GM21825 (cell line): Measurements from ENCODE around the gene PCDH15.

Source experiments
- ATAC-seq: cut with Tn5 transposase; IDR thresholded peaks from one replicate; pipeline ENCODE4 v1.9.1; 2021; ENCODE audit warnings: mild to moderate bottlenecking, moderate library complexity; ENCODE audit not compliant: unreplicated experiment

Gene PCDH15

GRCh38 chr10:54708591-54708990 is 92.4 kb downstream of the PCDH15 start:
- no peak for ATAC-seq

DNA sequence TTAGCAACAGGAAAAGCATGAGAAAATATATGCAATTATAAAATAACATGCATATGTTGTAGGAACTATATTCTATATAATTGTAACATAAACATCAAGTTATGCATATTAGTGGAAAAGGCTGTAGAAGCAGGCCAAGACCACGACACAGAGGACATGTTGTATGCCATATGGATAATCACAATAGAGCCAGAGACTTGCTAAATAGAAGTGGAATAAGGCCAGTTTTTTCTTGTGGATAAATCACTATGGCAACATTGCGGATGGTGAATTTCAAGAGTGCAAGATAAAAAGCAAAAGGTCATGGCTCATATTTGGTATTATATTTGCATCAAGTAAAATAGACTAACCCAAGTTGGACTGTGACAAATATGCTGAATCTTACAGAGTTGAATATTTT is 93.0 kb downstream of the PCDH15 start:
- no peak for ATAC-seq

DNA sequence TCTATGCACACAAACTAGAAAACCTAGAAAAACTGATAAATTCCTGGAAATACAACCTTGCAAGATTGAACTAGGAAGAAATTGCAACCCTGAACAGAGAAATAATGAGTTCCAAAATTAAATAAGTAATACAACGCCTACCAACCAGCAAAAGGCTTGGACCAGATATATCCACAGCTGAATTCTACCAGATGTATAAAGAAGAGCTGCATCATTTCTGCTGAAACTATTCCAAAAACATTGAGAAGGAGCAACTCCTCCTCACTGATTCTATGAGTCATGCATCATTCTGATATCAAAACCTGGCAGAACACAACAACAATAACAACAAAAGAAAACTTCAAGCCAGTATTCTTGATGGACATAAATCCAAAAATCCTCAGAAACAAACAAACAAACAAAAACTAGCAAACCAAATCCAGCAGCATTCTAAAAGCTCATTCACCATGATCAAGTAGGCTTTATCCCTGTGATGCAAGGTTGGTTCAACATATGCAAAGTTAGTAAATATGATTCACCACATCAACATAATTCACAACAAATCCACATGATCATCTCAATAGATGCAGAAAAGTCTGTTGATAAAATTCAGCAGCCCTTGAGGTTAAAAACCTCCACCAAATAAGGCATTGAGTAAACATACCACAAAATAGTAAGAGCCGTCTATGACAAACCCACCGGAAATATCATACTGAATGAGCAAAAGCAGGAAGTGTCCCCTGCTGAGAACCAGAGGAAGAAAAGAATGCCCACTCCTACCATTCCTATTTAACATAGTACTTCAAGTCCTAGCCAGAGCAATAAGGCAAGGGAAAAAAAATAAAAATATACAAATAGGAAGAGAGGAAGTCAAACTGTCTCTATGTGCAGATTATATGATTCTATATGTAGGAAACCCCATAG is 98.2 kb downstream of the PCDH15 start:
- no peak for ATAC-seq

- no peak for ATAC-seq
Measured at GRCh38 chr10:54691331-54691730, 109.7 kb downstream of the PCDH15 start.

DNA sequence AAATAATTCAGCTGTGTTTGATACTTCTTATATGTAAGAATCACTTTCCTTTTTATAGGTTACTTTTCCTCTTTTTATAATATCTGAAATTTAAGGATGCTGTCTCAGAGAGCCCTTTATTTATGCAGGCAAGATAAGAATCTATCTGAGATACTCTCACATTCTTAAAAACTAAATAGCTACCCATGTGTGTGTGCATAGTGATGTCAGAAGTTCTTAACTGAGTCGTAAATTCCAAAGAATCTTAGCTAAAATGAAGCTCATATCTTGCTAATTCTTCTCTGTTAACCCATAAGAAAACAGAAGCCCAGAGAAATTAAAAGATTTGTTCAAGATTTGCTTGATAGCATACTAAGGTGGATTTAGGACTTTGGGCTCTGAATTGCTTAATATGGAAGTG is 118.5 kb downstream of the PCDH15 start:
- no peak for ATAC-seq

GRCh38 chr10:54681136-54681535 is 119.9 kb downstream of the PCDH15 start:
- no peak for ATAC-seq

- no peak for ATAC-seq
Measured at GRCh38 chr10:54667136-54667535, 133.9 kb downstream of the PCDH15 start.

- ATAC-seq, result no peak
Measured at GRCh38 chr10:54666192-54666591, 134.8 kb downstream of the PCDH15 start.

GRCh38 chr10:54665095-54665494 is 135.9 kb downstream of the PCDH15 start:
- no peak for ATAC-seq

- no peak for ATAC-seq
Measured at GRCh38 chr10:54660397-54660796, 140.6 kb downstream of the PCDH15 start.

DNA sequence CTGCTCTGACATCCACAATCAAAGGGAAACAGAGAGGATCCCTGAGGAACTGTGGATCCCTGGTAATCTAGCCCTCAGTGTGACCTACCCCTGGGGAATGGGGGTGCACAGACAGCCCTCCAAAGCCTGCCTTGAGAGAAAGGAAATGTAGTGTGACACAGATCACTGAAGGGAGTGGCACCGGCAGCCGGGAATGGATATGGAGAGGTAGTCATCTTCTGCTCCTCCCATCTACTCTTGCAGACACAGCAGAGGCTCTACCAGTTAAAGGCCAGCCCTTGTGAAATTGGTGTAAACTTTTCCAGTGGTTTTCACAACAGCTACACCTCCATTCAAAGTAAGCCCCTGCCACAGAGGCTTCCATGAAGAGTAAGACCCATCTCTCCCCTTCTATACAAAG is 144.4 kb downstream of the PCDH15 start:
- no peak for ATAC-seq

GRCh38 chr10:54653518-54653917 is 147.5 kb downstream of the PCDH15 start:
- ATAC-seq, result no peak

DNA sequence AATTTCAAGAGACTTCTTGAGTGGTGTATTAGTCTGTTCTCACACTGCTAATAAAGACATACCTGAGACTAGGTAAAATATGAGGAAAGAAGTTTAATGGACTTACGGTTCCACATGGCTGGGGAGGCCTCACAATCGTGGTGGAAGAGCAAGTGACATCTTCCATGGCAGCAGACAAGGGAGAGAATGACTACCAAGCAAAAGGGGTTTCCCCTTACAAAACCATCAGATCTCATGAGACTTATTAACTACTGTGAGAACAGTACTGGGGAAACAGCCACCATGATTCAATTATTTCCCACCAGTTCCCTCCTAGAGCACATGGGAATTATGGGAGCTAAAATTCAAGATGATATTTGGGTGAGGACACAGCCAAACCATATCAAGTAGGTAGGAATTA is 150.5 kb downstream of the PCDH15 start:
- no peak for ATAC-seq

- ATAC-seq, result no peak
Measured at GRCh38 chr10:54622017-54622416, 179.0 kb downstream of the PCDH15 start.

DNA sequence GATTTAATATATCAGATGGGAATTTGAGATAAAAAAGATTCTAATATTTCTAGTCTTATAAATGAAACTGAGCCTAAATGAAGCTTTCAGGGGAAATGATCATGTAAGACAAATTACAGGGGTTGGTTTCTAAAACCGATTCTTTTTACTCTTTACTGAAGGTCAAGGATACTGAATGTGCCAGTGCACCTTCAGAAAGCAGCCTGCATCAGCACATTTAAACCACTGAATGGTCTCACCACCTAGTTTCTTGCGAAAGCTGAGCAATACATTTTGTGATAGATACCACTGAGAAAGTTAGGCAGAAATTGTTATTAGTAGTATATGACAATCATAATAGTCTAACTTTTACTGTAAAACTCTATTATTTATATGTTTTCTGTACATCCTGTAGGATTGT is 180.7 kb downstream of the PCDH15 start:
- no peak for ATAC-seq

DNA sequence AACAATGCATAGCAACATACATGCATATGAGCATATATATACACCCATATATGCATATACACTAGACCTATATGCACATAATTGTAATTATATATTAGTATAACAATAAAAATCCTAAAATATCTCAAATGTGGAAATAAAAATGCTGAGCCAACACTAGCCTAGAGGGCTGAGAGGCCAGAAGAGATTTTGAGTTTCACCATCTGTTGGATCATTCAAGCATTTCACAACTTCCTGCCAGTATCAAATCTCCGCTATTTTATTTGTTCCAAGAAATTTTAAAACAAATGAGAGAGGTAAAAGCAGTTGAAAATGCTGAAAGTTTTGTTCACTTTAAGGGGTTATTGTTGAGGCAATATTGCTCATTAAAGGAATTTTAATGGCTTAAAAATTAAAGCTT is 187.0 kb downstream of the PCDH15 start:
- no peak for ATAC-seq

DNA sequence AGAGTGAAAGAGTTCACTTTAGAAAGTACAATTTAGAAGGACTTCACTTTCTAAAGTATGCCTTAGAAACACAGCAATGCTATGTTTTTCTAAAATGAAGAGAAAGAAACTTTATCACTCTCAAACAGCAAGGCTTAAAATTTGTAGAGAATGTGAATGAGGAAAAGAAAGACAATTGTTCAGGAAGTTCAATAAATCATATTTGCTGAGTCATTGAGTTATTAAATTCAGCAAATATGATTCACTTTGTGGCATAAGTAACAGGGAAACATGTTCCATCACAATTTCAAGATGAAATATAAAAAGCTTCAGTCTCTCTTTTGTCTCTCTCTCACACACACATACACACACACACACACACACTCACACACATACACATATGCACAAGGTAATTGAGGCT is 187.9 kb downstream of the PCDH15 start:
- ATAC-seq, result no peak

DNA sequence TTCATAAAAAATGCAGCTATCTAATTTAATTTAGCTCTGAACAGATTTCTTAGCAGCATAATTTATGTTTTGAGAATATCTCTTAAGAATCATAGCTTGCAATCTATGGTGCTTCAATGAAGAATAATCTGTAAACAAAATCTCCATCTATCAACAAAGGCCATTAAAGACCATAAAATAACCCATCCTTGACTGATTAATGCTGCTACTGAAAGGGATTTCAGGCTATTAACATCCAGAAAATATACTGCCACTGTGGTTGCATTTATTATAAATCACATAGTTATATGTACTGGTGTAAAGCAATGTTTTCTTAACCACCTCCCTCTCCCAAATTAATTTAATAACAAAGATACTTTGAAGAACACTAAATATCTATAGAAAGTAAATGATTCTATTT is 191.6 kb downstream of the PCDH15 start:
- no peak for ATAC-seq

DNA sequence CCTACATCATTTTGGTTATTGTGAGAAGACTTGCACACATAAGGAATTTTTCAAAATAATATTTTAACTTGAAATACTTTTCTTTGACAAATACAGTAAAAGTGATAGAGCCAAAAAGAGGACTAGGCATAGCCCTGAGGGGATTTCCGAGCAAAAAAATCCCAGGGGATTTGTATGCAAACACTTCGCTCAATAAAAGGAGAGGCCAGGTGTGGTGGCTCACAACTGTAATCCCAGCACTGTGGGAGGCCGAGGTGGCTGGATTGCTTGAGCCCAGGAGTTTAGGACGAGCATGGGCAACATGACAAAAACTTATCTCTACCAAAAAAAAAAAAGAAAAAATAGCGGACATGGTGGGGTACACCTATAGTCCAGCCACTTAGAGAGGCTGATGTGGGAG is 193.0 kb downstream of the PCDH15 start:
- ATAC-seq, result no peak

- no peak for ATAC-seq
Measured at GRCh38 chr10:54594289-54594688, 206.7 kb downstream of the PCDH15 start.

DNA sequence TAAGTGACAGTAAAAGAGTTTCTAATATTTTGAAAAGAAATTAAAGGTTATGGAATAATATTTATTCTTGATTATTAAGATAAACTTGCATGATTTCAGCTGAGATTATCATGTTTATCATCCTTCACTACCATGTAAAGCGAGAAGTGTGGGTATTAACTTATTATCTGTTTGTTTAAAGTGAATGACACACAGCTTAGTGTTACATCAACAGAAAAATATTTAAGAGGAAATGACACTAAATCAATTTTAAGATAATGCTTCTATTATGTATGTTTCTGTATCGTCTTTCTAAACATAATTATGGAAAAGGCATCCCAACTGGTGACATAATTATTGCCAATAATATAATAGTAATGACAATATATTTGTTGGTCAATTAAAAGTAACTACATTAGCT is 213.1 kb downstream of the PCDH15 start:
- no peak for ATAC-seq

DNA sequence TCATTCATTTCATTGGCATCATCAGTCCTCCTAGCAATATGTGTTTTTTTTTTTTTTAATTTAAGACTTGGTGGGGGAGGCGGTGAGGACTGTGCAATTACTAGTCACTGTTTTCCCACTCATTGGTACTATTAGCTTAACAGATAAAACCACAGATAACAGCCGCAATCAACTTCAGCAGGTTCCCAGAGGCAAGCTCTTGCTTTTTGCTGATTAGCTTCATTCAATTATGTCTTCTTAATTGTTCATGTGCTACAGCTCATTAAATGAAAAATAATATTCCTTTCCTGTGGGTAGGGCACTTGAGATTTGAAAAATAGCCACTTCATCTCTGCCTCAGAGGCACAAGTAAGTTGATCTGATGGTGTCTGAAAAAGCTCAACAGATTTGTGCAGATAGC is 215.5 kb downstream of the PCDH15 start:
- no peak for ATAC-seq

DNA sequence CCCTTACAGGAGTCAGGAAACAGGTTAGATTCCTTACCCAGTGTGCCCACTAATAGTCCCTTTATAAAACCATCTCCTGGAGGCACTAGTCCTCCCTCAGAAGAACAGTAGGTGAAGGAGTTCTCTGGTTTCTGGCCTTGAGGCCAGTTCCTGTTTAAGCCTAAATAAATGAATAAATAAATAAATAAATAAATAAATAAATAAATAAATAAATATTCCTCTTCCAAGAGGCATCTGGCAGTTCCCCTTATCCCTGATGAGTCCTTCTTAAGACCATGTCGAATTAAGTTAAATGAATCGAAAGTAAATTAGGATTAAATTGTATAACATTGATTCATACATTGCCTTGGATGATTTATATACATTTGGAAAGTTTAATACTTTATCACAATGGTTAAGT is 223.3 kb downstream of the PCDH15 start:
- ATAC-seq, result no peak
